HEK293 (cell line): ENCODE measurements around the gene MARCHF10.

Experiments used
- CTCF ChIA-PET: fragments of 350-600 bp; formaldehyde crosslinking; extraction: SDS; loops from one replicate; lab custom pipeline; 2021; ENCODE audit warnings: antibody characterized with exemption; lab: Yijun Ruan, JAX
- POLR2A ChIA-PET: fragments of 300-600 bp; formaldehyde crosslinking; extraction: SDS; loops from one replicate; lab custom pipeline; 2020; ENCODE audit warnings: antibody characterized with exemption, inconsistent platforms; lab: Yijun Ruan, JAX
- H3K27ac ChIP-seq: fragments of 200-500 bp; sonication (Bioruptor generic); 2 replicates; pipeline ENCODE4 v1.5.1; 2014; ENCODE audit warnings: low read depth, low read length, control low read depth, inconsistent platforms; ENCODE audit errors: extremely low read depth
- H3K36me3 ChIP-seq, 2 experiments: fragments of 200-500 bp in 1 of 2; sonication (Bioruptor generic) in 1 of 2; 1 replicate in 1 of 2; 2 replicates in 1 of 2; pipeline ENCODE4 v1.5.1; 2014 to 2017; ENCODE audit warnings: inconsistent platforms in 2 of 2, low read length in 2 of 2; ENCODE audit not compliant: control insufficient read depth in 2 of 2, insufficient read depth in 1 of 2
- H3K4me1 ChIP-seq: fragments of 200-500 bp; sonication (Bioruptor generic); 2 replicates; pipeline ENCODE4 v1.5.1; 2014; ENCODE audit warnings: mild to moderate bottlenecking, low read length, inconsistent platforms; ENCODE audit not compliant: control insufficient read depth, insufficient read depth
- H3K4me3 ChIP-seq: 2 replicates; pipeline ENCODE4 v1.5.1; 2011; ENCODE audit warnings: low read depth, mild to moderate bottlenecking, control low read depth, low read length, moderate library complexity
- H3K9me3 ChIP-seq: fragments of 200-500 bp; sonication (Bioruptor generic); 2 replicates; pipeline ENCODE4 v1.5.1; 2014; ENCODE audit warnings: low read depth, low read length, inconsistent platforms; ENCODE audit not compliant: control insufficient read depth, insufficient read depth
- GLIS1 ChIP-seq: fragments of 450-650 bp; formaldehyde crosslinking; IDR thresholded peaks from 2 replicates; pipeline ENCODE4 v1.5.1; 2016; ENCODE audit warnings: missing biosample characterization, missing genetic modification characterization
- HOXA7 ChIP-seq: sonication (generic); formaldehyde crosslinking; IDR thresholded peaks from 2 replicates; pipeline ENCODE4 v1.8.1; 2022; ENCODE audit warnings: missing genetic modification reagents, borderline replicate concordance
- KLF17 ChIP-seq: fragments of 450-650 bp; formaldehyde crosslinking; IDR thresholded peaks from 2 replicates; pipeline ENCODE4 v1.5.1; 2016; ENCODE audit warnings: missing biosample characterization, missing genetic modification characterization
- KLF8 ChIP-seq: fragments of 450-650 bp; formaldehyde crosslinking; IDR thresholded peaks from 2 replicates; pipeline ENCODE4 v1.5.1; 2016; ENCODE audit warnings: missing biosample characterization, missing genetic modification characterization
- SCRT2 ChIP-seq: fragments of 450-650 bp; formaldehyde crosslinking; IDR thresholded peaks from 2 replicates; pipeline ENCODE4 v1.5.1; 2016; ENCODE audit warnings: missing biosample characterization, missing genetic modification characterization
- WT1 ChIP-seq: fragments of 450-650 bp; formaldehyde crosslinking; IDR thresholded peaks from 2 replicates; pipeline ENCODE4 v1.5.1; 2016; ENCODE audit warnings: missing biosample characterization, missing genetic modification characterization
- ZBTB10 ChIP-seq: fragments of 450-650 bp; formaldehyde crosslinking; IDR thresholded peaks from 2 replicates; pipeline ENCODE4 v1.5.1; 2016; ENCODE audit warnings: missing biosample characterization, missing genetic modification characterization
- ZBTB17 ChIP-seq: fragments of 450-650 bp; formaldehyde crosslinking; IDR thresholded peaks from 2 replicates; pipeline ENCODE4 v1.5.1; 2016; ENCODE audit warnings: missing biosample characterization, missing genetic modification characterization
- ZBTB20 ChIP-seq: fragments of 450-650 bp; formaldehyde crosslinking; IDR thresholded peaks from 2 replicates; pipeline ENCODE4 v1.5.1; 2016; ENCODE audit warnings: missing biosample characterization, missing genetic modification characterization
- ZBTB26 ChIP-seq: fragments of 450-650 bp; formaldehyde crosslinking; optimal IDR thresholded peaks from 2 replicates; pipeline ENCODE3; 2016; ENCODE audit warnings: missing biosample characterization, mild to moderate bottlenecking, missing genetic modification characterization
- ZBTB8A ChIP-seq: fragments of 450-650 bp; formaldehyde crosslinking; IDR thresholded peaks from 2 replicates; pipeline ENCODE4 v1.5.1; 2016; ENCODE audit warnings: missing biosample characterization, missing genetic modification characterization
- ZEB2 ChIP-seq: fragments of 450-650 bp; formaldehyde crosslinking; IDR thresholded peaks from 2 replicates; pipeline ENCODE4 v1.5.1; 2016; ENCODE audit warnings: missing biosample characterization, missing genetic modification characterization
- ZNF121 ChIP-seq: fragments of 450-650 bp; formaldehyde crosslinking; IDR thresholded peaks from 2 replicates; pipeline ENCODE4 v1.5.1; 2016; ENCODE audit warnings: missing biosample characterization, missing genetic modification characterization
- ZNF140 ChIP-seq: fragments of 450-650 bp; formaldehyde crosslinking; IDR thresholded peaks from 2 replicates; pipeline ENCODE4 v1.5.1; 2016; ENCODE audit warnings: missing biosample characterization, missing genetic modification characterization
- ZNF184 ChIP-seq: fragments of 450-650 bp; IDR thresholded peaks from 2 replicates; pipeline ENCODE4 v1.5.1; 2018; ENCODE audit warnings: missing biosample characterization, mild to moderate bottlenecking, missing genetic modification characterization
- ZNF223 ChIP-seq: fragments of 450-650 bp; formaldehyde crosslinking; IDR thresholded peaks from 2 replicates; pipeline ENCODE4 v1.5.1; 2016; ENCODE audit warnings: missing biosample characterization, missing genetic modification characterization
- ZNF391 ChIP-seq: fragments of 450-650 bp; formaldehyde crosslinking; IDR thresholded peaks from 2 replicates; pipeline ENCODE4 v1.5.1; 2016; ENCODE audit warnings: low read depth, missing biosample characterization, missing genetic modification characterization, borderline replicate concordance
- ZNF558 ChIP-seq: fragments of 450-650 bp; formaldehyde crosslinking; IDR thresholded peaks from 2 replicates; pipeline ENCODE4 v1.5.1; 2016; ENCODE audit warnings: missing biosample characterization, missing genetic modification characterization
- ZNF561 ChIP-seq: fragments of 450-650 bp; IDR thresholded peaks from 2 replicates; pipeline ENCODE4 v1.5.1; 2018; ENCODE audit warnings: missing biosample characterization, missing genetic modification characterization, borderline replicate concordance
- ZNF571 ChIP-seq: fragments of 450-650 bp; formaldehyde crosslinking; IDR thresholded peaks from 2 replicates; pipeline ENCODE4 v1.5.0; 2017; ENCODE audit warnings: missing biosample characterization, missing genetic modification characterization
- ZNF610 ChIP-seq: fragments of 450-650 bp; formaldehyde crosslinking; IDR thresholded peaks from 2 replicates; pipeline ENCODE4 v1.5.1; 2016; ENCODE audit warnings: missing biosample characterization, missing genetic modification characterization, borderline replicate concordance
- ZNF621 ChIP-seq: fragments of 450-650 bp; formaldehyde crosslinking; IDR thresholded peaks from 2 replicates; pipeline ENCODE4 v1.5.1; 2017; ENCODE audit warnings: missing biosample characterization, missing genetic modification characterization
- ZNF660 ChIP-seq: fragments of 450-650 bp; IDR thresholded peaks from 2 replicates; pipeline ENCODE4 v1.5.1; 2018; ENCODE audit warnings: missing biosample characterization, mild to moderate bottlenecking, missing genetic modification characterization
- ZNF670 ChIP-seq: fragments of 450-650 bp; formaldehyde crosslinking; IDR thresholded peaks from 2 replicates; pipeline ENCODE4 v1.5.1; 2016; ENCODE audit warnings: missing biosample characterization, missing genetic modification characterization, low read depth
- ZNF777 ChIP-seq: fragments of 450-650 bp; formaldehyde crosslinking; IDR thresholded peaks from 2 replicates; pipeline ENCODE4 v1.5.1; 2017; ENCODE audit warnings: missing biosample characterization, missing genetic modification characterization, borderline replicate concordance
- ZSCAN30 ChIP-seq: fragments of 450-650 bp; IDR thresholded peaks from 2 replicates; pipeline ENCODE4 v1.5.1; 2018; ENCODE audit warnings: missing biosample characterization, mild to moderate bottlenecking, missing genetic modification characterization, moderate library complexity
- TF ChIP-seq, protein P1 (sequence below): fragments of 450-650 bp; formaldehyde crosslinking; IDR thresholded peaks from 2 replicates; pipeline ENCODE4 v1.5.1; 2016; ENCODE audit warnings: missing biosample characterization, missing genetic modification characterization
- TF ChIP-seq, protein P2 (sequence below): fragments of 450-650 bp; formaldehyde crosslinking; IDR thresholded peaks from 2 replicates; pipeline ENCODE4 v1.5.1; 2017; ENCODE audit warnings: missing biosample characterization, missing genetic modification characterization
- TF ChIP-seq, protein P3 (sequence below): fragments of 450-650 bp; formaldehyde crosslinking; IDR thresholded peaks from 2 replicates; pipeline ENCODE4 v1.5.1; 2016; ENCODE audit warnings: missing biosample characterization, missing genetic modification characterization

MARCHF10 gene

DNA sequence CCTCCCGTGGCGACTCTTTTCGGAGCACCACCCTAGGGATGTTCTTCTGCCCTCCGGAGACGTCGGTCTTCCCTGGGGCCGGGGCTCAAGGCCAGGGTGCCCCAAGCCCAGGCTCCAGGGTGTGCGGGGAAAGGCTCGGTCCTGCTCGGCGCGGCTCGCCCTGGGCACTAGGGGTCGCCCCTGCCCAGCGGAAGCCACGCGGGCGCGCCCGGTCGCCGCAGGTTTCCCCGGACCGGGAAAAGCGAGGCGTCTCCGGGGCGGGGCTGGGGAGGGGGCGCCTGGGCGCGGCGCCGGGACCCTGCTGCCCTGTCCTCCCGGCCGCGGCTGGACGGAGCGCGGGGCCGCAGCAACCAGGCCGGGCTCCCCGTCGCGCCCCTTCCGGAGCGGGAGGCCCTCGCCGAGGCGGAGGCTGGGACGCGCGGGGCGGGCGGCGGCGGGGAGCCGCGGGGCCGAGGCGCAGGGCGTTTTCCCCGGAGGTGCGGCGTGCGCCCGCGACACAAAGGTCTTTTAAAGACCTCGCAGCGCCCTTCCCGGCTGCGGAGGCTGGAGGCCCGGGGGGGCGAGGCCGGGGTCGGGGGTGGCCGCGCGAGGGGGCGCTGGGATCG lies 104.2 kb downstream of the MARCHF10 start:
- ChIA-PET CTCF (interaction anchor here (0.8 to 2.3 kb wide), 5 partner anchors 18 to 703 kb away, joined by 3 to 7 read pairs (median 3); no protein-coding TSS in a partner anchor), POLR2A (no interaction called here)
- no peaks in the 10 kb centered on the region for H3K9me3 ChIP-seq
- H3K4me1 ChIP-seq = peaks cover 3% of the 10 kb centered on the region
- no peaks in the 10 kb centered on the region for H3K36me3 ChIP-seq
- H3K27ac ChIP-seq = peak overlapping the region; percentile 68; the same call in 1 of the 2 replicates
- H3K4me3 ChIP-seq = peak overlapping the region; percentile 49
- TF ChIP-seq KLF17 = peak; percentile 32; the same call in 1 of the 2 replicates
- TF ChIP-seq ZNF621 (tag by site-specific recombination) = no peak
- TF ChIP-seq ZEB2 (tag by site-specific recombination) = peak; percentile 45
- TF ChIP-seq, protein P1, sequence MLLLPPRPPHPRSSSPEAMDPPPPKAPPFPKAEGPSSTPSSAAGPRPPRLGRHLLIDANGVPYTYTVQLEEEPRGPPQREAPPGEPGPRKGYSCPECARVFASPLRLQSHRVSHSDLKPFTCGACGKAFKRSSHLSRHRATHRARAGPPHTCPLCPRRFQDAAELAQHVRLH (tag by site-specific recombination) = no peak
- 0 out of 2 replicates have a peak, but pooled peaks have one; percentile 67 for TF ChIP-seq ZNF660
- no peak for TF ChIP-seq ZNF121 (tag by site-specific recombination)
- no peak for TF ChIP-seq ZNF777 (tag by site-specific recombination)
- TF ChIP-seq ZSCAN30 (tag by site-specific recombination) = peak; percentile 69; the same call in 1 of the 2 replicates
- no peak for TF ChIP-seq ZNF558 (tag by site-specific recombination)
- TF ChIP-seq ZNF140 (tag by site-specific recombination) = no peak
- TF ChIP-seq ZNF571 (tag by site-specific recombination) = no peak
- TF ChIP-seq ZNF223 (tag by site-specific recombination) = no peak
- TF ChIP-seq, protein P2, sequence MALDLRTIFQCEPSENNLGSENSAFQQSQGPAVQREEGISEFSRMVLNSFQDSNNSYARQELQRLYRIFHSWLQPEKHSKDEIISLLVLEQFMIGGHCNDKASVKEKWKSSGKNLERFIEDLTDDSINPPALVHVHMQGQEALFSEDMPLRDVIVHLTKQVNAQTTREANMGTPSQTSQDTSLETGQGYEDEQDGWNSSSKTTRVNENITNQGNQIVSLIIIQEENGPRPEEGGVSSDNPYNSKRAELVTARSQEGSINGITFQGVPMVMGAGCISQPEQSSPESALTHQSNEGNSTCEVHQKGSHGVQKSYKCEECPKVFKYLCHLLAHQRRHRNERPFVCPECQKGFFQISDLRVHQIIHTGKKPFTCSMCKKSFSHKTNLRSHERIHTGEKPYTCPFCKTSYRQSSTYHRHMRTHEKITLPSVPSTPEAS (tag by site-specific recombination) = peak; percentile 43; the same call in 1 of the 2 replicates
- TF ChIP-seq ZNF184 (tag by site-specific recombination) = no peak
- 0 out of 2 replicates have a peak, but pooled peaks have one; percentile 70 for TF ChIP-seq ZNF561 (tag by site-specific recombination)
- TF ChIP-seq ZNF610 (tag by site-specific recombination) = no peak
- TF ChIP-seq WT1 (tag by site-specific recombination) = no peak
- peak; percentile 31; the same call in 1 of the 2 replicates for TF ChIP-seq GLIS1
- TF ChIP-seq ZNF391 (tag by site-specific recombination) = peak; percentile 60; the same call in 1 of the 2 replicates
- TF ChIP-seq ZBTB26 (tag by site-specific recombination) = peak; percentile 65
- TF ChIP-seq HOXA7 (CRISPR knock-in tag) = no peak
- TF ChIP-seq SCRT2 = no peak
- TF ChIP-seq KLF8 = peak; percentile 72
- peak; percentile 60 for TF ChIP-seq ZBTB8A
- peak; percentile 41; the same call in 1 of the 2 replicates for TF ChIP-seq ZBTB10 (tag by site-specific recombination)
- no peak for TF ChIP-seq ZNF670 (tag by site-specific recombination)
- TF ChIP-seq ZBTB17 (tag by site-specific recombination) = peak; percentile 1; the same call in 1 of the 2 replicates
- TF ChIP-seq ZBTB20 (tag by site-specific recombination) = peak; percentile 57; the same call in 1 of the 2 replicates
- TF ChIP-seq, protein P3, sequence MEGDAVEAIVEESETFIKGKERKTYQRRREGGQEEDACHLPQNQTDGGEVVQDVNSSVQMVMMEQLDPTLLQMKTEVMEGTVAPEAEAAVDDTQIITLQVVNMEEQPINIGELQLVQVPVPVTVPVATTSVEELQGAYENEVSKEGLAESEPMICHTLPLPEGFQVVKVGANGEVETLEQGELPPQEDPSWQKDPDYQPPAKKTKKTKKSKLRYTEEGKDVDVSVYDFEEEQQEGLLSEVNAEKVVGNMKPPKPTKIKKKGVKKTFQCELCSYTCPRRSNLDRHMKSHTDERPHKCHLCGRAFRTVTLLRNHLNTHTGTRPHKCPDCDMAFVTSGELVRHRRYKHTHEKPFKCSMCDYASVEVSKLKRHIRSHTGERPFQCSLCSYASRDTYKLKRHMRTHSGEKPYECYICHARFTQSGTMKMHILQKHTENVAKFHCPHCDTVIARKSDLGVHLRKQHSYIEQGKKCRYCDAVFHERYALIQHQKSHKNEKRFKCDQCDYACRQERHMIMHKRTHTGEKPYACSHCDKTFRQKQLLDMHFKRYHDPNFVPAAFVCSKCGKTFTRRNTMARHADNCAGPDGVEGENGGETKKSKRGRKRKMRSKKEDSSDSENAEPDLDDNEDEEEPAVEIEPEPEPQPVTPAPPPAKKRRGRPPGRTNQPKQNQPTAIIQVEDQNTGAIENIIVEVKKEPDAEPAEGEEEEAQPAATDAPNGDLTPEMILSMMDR (tag by site-specific recombination) = peak; percentile 92
